RWPE1 (cell line): ENCODE measurements around the gene OR2AP1.
"Not testable (repeated sequence)": the region's sequence is repeated elsewhere in the genome, so short reads cannot be mapped to it uniquely, and the experiment has no call there.

Experiments used
- CTCF ChIA-PET: fragments of 350-600 bp; sonication (Branson Sonifier 250); formaldehyde crosslinking; extraction: SDS; loops from one replicate; lab custom pipeline; 2021; lab: Yijun Ruan, JAX
- POLR2A ChIA-PET: fragments of 400-600 bp; formaldehyde crosslinking; extraction: SDS; loops from one replicate; lab custom pipeline; 2020; ENCODE audit warnings: antibody characterized with exemption; ENCODE audit not compliant: low non-redundant PET; lab: Yijun Ruan, JAX
- DNase-seq: peaks from one replicate; pipeline ENCODE4 v3.0.0; 2012; ENCODE audit warnings: low spot score
- H3K27ac ChIP-seq: fragments of 450-650 bp; 2 replicates; pipeline ENCODE4 v1.5.1; 2017
- TF ChIP-seq, protein P1 (sequence below): fragments of 450-650 bp; conservative IDR thresholded peaks from 2 replicates; pipeline ENCODE4 v1.5.1; 2017; ENCODE audit warnings: low read depth, mild to moderate bottlenecking

Gene OR2AP1

DNA sequence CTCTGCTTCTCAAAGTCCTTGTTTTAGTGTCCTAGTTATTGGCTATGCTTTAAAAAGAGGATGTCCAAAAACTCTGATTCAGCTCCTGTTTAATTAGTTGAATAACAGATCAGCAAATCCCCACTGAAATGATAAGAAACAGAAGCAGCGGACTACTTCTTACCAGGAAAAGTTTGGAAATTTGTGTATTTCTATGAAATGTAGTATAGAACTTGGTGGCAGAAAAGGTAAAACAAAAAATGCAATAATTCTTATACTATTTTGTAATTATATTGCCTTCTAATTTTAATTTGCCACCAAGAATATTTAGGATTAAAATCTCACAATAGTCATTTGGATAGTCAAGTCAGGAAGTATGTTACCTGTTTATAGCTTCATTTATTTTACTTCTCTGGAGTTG lies at the start of gene OR2AP1:
Gene OR2AP1, plus strand, starts transcription at position 301 of the 400 bp plus-strand sequence. CDS start 1,947 bp downstream, outside the sequence.
- TF ChIP-seq, protein P1, sequence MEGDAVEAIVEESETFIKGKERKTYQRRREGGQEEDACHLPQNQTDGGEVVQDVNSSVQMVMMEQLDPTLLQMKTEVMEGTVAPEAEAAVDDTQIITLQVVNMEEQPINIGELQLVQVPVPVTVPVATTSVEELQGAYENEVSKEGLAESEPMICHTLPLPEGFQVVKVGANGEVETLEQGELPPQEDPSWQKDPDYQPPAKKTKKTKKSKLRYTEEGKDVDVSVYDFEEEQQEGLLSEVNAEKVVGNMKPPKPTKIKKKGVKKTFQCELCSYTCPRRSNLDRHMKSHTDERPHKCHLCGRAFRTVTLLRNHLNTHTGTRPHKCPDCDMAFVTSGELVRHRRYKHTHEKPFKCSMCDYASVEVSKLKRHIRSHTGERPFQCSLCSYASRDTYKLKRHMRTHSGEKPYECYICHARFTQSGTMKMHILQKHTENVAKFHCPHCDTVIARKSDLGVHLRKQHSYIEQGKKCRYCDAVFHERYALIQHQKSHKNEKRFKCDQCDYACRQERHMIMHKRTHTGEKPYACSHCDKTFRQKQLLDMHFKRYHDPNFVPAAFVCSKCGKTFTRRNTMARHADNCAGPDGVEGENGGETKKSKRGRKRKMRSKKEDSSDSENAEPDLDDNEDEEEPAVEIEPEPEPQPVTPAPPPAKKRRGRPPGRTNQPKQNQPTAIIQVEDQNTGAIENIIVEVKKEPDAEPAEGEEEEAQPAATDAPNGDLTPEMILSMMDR: no peak
- no peak for DNase-seq
- H3K27ac ChIP-seq: no peak within 1 kb of the TSS
- CTCF ChIA-PET: no interaction called here
- POLR2A ChIA-PET: no interaction called here

DNA sequence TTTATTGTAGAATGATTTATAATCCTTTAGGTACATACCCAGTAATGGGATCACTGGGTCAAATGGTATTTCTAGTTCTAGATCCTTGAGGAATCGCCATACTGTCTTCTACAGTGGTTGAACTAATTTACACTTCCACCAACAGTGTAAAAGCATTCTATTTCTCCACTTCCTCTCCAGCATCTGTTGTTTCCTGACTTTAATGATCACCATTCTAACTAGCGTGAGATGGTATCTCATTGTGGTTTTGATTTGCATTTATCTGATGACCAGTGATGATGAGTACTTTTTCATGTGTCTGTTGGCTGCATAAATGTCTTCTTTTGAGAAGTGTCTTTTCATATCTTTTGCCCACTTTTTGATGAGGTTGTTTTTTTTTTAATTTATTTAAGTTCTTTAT lies 24.0 kb upstream of the OR2AP1 start:
- DNase-seq, CTCF ChIA-PET, POLR2A ChIA-PET, H3K27ac ChIP-seq: not testable (repeated sequence)

DNA sequence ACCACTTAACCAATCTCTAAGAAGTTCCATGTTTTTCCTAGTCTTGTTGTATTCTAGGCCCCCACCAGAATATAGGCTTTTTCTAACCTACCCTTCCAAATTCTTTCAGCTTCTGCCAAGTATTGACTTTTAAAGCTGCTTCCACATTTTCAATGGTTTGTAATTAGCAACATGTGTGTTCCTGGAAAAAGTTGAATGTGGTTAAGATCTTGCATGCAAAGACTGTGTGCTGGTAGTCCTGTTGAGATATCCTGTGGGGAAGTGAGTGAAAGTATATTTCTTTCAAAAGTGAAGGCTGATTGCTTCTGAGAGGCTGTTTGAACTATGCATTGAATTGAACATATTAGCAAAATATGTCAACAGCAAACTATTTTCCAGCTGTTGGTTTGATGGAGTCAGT lies 23.5 kb upstream of the OR2AP1 start:
- TF ChIP-seq, protein P1: no peak
- DNase-seq: no peak
- POLR2A ChIA-PET: no interaction called here
- CTCF ChIA-PET: no interaction called here
- H3K27ac ChIP-seq: no peak overlapping the region

DNA sequence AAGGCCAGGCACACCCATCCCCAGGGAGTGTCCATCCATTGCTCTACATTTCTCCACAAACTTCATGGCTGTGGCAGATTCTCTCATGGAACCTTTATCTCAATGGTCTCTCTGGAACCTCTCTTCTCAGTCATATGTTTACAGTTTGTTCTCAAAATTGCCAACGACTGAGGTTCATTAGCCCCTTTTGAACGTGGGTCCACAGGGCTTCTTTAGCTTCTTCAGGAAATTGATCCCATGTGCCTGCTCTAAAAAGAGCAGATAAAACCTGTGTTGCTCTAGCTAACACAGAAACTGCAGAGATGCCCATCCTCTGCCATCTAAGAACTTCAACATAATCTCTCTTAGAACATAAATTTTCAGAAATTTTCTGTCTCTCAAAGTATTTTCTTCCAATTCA lies 23.0 kb upstream of the OR2AP1 start, which contains the start of gene OR6C4:
Gene OR6C4, plus strand, starts transcription at position 301 of the 400 bp plus-strand sequence. CDS start 1,625 bp downstream, outside the sequence.
- TF ChIP-seq, protein P1: no peak
- ChIA-PET CTCF (no interaction called here), POLR2A (no interaction called here)
- H3K27ac ChIP-seq: no peak within 1 kb of the TSS
- no peak for DNase-seq

DNA sequence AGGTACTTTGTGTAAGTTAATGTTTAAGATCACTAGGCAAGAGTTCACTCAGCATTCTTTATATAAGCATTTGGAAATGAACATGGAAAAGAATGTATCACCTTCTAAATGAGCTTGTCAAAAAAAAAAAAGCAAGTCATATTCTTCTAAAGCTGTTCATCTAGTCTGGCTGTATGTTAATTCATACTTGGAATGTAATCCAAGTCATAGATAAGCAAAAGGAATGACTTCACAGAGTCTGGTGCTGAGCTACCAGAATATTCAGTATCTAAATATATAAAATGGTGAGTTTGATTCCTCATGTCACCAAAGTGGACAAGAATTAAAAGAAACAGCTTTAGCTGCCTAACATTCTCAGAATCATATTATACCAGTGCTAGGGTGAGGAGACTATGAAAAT lies 18.0 kb upstream of the OR2AP1 start:
- DNase-seq: no peak
- POLR2A ChIA-PET: no interaction called here
- CTCF ChIA-PET: interaction anchor here (0.5 kb wide), 1 partner anchor 90 kb away, joined by 3 read pairs; no protein-coding TSS in a partner anchor
- TF ChIP-seq, protein P1: no peak
- H3K27ac ChIP-seq: no peak overlapping the region

DNA sequence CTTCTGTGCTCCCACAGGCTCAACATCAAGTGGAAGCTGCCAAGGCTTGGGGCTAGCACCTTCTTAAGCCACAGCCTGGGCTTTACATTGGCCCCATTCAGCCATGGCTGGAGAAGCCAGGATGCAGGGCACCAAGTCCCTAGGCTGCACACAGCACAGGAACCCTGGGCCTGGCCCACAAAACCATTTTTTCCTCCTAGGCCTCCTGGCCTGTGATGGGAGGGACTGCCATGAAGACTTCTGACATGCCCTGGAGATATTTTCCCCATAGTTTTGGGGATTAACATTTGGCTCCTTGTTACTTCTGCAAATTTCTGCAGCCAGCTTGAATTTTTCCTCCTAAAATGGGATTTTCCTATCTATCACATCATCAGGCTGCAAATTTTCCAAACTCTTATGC lies 2.2 kb upstream of the OR2AP1 start:
- H3K27ac ChIP-seq, CTCF ChIA-PET, POLR2A ChIA-PET, DNase-seq: not testable (repeated sequence)

DNA sequence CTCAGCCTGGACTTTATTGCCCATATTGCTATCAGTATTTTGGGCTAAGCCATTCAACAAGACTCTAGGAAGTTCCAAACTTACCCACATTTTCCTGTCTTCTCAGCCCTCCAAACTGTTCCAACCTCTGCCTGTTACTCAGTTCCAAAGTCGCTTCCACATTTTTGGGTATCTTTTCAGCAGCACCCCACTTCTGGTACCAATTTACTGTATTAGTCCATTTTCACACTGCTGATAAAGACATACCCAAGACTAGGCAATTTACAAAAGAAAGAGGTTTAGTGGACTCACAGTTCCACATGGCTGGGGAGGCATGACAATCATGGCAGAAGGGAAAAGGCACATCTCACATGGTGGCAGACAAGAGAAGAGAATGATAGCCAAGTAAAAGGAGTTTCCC lies 1.6 kb upstream of the OR2AP1 start:
- DNase-seq, POLR2A ChIA-PET, H3K27ac ChIP-seq, CTCF ChIA-PET: not testable (repeated sequence)

DNA sequence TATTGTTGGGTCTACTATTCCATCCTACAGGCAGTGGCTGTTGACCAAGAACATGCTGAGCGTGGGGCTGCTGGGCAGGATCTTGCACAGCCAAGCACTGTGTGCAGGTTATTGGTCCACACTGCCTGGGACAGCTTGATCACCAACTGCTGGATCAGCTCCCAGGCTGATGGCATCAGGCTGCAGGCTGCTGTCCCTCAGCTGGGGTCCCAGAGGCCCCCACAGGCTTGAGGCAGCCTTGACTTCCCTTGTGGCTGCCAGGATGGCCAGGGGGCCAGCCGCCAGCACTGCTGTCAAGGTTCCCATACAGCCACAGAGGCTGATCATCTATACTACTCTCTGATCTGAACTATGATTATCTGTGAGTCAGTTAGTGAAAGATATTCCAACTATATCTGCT lies 9.8 kb downstream of the OR2AP1 start:
- ChIA-PET CTCF (no interaction called here), POLR2A (no interaction called here)
- no peak for DNase-seq
- H3K27ac ChIP-seq: no peak overlapping the region
- TF ChIP-seq, protein P1: no peak
